IPS-15b (cell line): ENCODE results near the gene LTBR.

Source experiments
- H3K27me3 ChIP-seq: one replicate; pipeline ENCODE4 v1.6.1; 2013; ENCODE audit warnings: low read length; ENCODE audit not compliant: control insufficient read depth, insufficient read depth
- H3K36me3 ChIP-seq: one replicate; pipeline ENCODE4 v1.6.1; 2013; ENCODE audit warnings: low read length; ENCODE audit not compliant: control insufficient read depth, insufficient read depth
- H3K4me1 ChIP-seq: one replicate; pipeline ENCODE4 v1.6.1; 2013; ENCODE audit warnings: mild to moderate bottlenecking, low read length; ENCODE audit not compliant: control insufficient read depth, insufficient read depth
- H3K4me3 ChIP-seq: one replicate; pipeline ENCODE4 v1.5.1; 2013; ENCODE audit warnings: low read depth, low read length
- H3K9ac ChIP-seq: one replicate; pipeline ENCODE4 v1.6.1; 2013; ENCODE audit warnings: low read depth, mild to moderate bottlenecking, low read length
- H3K9me3 ChIP-seq: one replicate; pipeline ENCODE4 v1.6.1; 2013; ENCODE audit warnings: mild to moderate bottlenecking, low read length; ENCODE audit not compliant: control insufficient read depth, insufficient read depth

Gene LTBR

DNA sequence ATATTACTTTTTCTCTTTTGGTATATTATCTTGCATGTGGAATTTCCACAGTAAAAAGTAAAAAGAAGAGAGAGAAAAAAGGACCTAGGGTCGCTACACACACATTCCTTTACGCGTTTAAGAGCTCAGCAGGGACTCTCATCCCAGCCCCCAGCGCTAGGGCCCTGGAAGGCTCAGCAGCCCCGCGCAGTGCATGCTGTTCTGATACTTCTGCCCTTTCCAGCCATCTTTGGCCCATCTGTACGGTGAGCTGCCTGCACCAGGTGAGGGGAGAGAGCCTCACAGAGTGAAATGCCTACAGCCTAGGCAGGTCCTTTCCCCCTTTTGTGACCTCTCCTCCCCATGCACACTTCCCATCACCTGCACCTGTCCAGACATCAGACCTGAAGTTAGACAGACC, 1.6 kb upstream of the LTBR start:
- no peak overlapping the region for H3K4me3 ChIP-seq
- H3K9ac ChIP-seq: no peak overlapping the region
- no peaks in the 10 kb centered on the region for H3K9me3 ChIP-seq
- peaks cover 17% of the 10 kb centered on the region for H3K4me1 ChIP-seq
- no peaks in the 10 kb centered on the region for H3K36me3 ChIP-seq
- peaks cover 34% of the 10 kb centered on the region for H3K27me3 ChIP-seq

- Histone ChIP-seq H3K9ac (no peak overlapping the region), H3K36me3 (no peaks in the 10 kb centered on the region), H3K4me3 (no peak overlapping the region), H3K4me1 (peaks cover 13% of the 10 kb centered on the region), H3K9me3 (no peaks in the 10 kb centered on the region), H3K27me3 (peaks cover 34% of the 10 kb centered on the region)
Measured at GRCh38 chr12:6382982-6383381, 980 bp upstream of the LTBR start.

DNA sequence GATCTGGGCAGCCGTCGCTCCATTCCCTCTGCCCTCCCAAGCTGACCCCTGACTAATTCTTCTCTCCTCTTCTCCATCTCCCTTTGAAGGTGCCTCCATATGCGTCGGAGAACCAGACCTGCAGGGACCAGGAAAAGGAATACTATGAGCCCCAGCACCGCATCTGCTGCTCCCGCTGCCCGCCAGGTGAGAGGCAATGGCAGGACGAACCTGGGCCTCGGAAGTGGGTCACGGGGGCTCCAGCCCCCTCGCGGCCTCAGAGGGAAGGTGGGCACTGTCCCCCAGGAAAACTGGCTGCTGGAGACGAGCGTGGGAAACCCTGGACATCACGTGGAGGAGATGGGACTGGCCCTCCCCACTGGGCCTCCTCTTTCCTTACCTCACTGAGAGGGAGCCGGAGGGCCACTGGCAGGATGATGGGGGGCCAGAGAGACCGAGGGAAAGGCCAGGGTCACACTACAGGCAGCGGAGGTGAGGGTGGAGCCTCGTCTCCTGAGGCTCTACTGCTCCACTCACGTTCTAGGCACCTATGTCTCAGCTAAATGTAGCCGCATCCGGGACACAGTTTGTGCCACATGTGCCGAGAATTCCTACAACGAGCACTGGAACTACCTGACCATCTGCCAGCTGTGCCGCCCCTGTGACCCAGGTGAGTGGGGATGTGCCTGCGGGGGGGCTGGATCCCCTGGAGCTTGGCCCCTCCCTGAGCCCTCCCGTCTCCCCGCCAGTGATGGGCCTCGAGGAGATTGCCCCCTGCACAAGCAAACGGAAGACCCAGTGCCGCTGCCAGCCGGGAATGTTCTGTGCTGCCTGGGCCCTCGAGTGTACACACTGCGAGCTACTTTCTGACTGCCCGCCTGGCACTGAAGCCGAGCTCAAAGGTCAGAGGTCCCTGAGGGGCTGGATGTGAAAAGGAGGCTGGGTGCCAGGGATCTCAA, 806 bp downstream of the LTBR start:
- Histone ChIP-seq H3K27me3 (peaks cover 34% of the 10 kb centered on the region), H3K4me3 (no peak overlapping the region), H3K36me3 (no peaks in the 10 kb centered on the region), H3K4me1 (peaks cover 13% of the 10 kb centered on the region), H3K9me3 (no peaks in the 10 kb centered on the region), H3K9ac (no peak overlapping the region)

GRCh38 chr12:6386038-6386437, 2.1 kb downstream of the LTBR start:
- no peak overlapping the region for H3K4me3 ChIP-seq
- H3K9ac ChIP-seq: no peak overlapping the region
- peaks cover 29% of the 10 kb centered on the region for H3K27me3 ChIP-seq
- no peaks in the 10 kb centered on the region for H3K36me3 ChIP-seq
- H3K9me3 ChIP-seq: no peaks in the 10 kb centered on the region
- H3K4me1 ChIP-seq: peaks cover 13% of the 10 kb centered on the region

DNA sequence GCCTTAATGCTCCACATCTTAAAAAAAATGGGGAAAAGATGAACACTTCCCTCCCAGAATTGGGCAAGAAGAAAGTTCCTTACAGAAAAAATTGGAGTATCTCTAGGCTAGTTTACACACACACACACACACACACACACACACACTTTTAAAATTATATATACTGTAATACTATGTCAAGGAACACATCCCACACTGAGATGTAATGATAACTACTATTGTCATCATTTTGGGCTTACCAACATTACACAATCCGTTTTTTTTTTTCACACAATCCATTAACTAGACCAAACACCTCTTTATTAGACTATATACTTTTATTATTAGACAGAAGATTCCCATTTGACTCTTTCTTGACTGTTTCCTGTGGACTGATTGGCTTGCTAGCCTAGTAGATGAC, 2.5 kb downstream of the LTBR start:
- Histone ChIP-seq H3K9me3 (no peaks in the 10 kb centered on the region), H3K27me3 (peaks cover 25% of the 10 kb centered on the region), H3K36me3 (no peaks in the 10 kb centered on the region), H3K4me3 (no peak overlapping the region), H3K9ac (no peak overlapping the region), H3K4me1 (peaks cover 13% of the 10 kb centered on the region)

DNA sequence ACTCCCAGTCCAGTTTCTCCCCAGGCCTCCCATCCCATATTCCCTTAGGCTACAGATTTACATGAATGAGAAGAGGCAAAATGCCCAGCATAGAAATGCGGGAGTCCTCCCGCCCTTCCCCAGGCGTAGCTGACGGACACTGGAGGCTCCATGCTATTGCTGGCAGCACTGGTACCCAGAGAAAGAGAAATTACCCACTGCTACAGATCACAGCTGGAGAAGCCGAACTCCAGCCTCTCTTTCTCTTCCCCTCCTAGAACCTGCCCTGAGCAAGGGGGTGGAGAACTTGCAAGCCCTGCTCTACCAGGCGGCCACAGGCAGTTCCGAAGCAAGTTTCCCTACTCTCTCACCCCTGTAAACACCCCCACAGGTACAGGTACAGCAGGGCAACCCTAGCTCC, 3.6 kb downstream of the LTBR start:
- Histone ChIP-seq H3K4me3 (no peak overlapping the region), H3K9ac (no peak overlapping the region), H3K9me3 (no peaks in the 10 kb centered on the region), H3K36me3 (no peaks in the 10 kb centered on the region), H3K4me1 (peaks cover 8% of the 10 kb centered on the region), H3K27me3 (peaks cover 19% of the 10 kb centered on the region)

DNA sequence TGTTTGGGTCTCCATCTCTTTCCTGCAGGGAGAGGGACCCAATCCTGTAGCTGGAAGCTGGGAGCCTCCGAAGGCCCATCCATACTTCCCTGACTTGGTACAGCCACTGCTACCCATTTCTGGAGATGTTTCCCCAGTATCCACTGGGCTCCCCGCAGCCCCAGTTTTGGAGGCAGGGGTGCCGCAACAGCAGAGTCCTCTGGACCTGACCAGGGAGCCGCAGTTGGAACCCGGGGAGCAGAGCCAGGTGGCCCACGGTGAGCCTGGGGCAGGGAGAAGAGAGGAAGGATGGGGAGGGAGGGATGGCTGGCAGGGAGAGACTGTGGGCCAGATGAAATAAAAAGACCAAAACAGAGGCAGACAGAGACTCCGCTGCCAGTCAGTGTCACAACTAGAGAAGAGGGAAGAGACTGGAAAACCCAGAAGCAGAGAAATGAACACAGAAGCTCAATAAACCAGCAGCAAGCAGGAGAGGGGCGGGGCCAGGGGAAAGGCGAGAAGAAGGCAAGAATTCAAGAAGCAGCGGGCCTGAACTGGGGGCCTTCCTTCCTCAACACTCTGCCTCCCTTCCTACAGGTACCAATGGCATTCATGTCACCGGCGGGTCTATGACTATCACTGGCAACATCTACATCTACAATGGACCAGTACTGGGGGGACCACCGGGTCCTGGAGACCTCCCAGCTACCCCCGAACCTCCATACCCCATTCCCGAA, 6.3 kb downstream of the LTBR start:
- Histone ChIP-seq H3K4me1 (no peaks in the 10 kb centered on the region), H3K9me3 (no peaks in the 10 kb centered on the region), H3K4me3 (no peak overlapping the region), H3K9ac (no peak overlapping the region), H3K27me3 (no peaks in the 10 kb centered on the region), H3K36me3 (no peaks in the 10 kb centered on the region)

- Histone ChIP-seq H3K9ac (no peak overlapping the region), H3K27me3 (no peaks in the 10 kb centered on the region), H3K4me1 (peaks cover 4% of the 10 kb centered on the region), H3K9me3 (no peaks in the 10 kb centered on the region), H3K36me3 (no peaks in the 10 kb centered on the region), H3K4me3 (no peak overlapping the region)
Measured at GRCh38 chr12:6391013-6391412, 7.1 kb downstream of the LTBR start.

DNA sequence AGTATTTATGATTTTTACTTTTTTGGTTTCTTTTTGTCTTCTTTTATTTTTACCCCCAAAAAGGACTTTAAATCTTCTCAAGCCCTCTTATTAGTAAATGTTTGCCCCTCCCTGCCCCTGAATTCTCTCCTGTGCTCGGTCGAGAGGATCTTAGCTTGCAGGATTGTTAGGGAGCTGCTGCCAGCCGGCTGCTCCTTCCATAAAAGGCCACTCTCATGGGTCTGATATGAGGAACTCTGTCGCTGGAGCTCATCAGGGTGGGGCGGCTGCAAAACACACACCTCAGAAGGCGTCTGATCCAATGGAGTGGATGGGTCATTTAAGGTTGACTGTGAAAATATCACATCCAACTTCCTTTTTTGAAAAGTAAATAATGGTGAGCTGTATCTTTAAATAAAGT, 8.5 kb downstream of the LTBR start:
- Histone ChIP-seq H3K27me3 (no peaks in the 10 kb centered on the region), H3K9me3 (no peaks in the 10 kb centered on the region), H3K4me3 (no peak overlapping the region), H3K4me1 (peaks cover 9% of the 10 kb centered on the region), H3K9ac (no peak overlapping the region), H3K36me3 (no peaks in the 10 kb centered on the region)

- Histone ChIP-seq H3K9ac (no peak overlapping the region), H3K36me3 (no peaks in the 10 kb centered on the region), H3K9me3 (no peaks in the 10 kb centered on the region), H3K4me3 (no peak overlapping the region), H3K27me3 (no peaks in the 10 kb centered on the region), H3K4me1 (peaks cover 9% of the 10 kb centered on the region)
Measured at GRCh38 chr12:6393109-6393508, 9.1 kb downstream of the LTBR start.

GRCh38 chr12:6394398-6394797, 10.4 kb downstream of the LTBR start:
- Histone ChIP-seq H3K9ac (no peak overlapping the region), H3K4me1 (peaks cover 9% of the 10 kb centered on the region), H3K27me3 (no peaks in the 10 kb centered on the region), H3K36me3 (no peaks in the 10 kb centered on the region), H3K4me3 (no peak overlapping the region), H3K9me3 (no peaks in the 10 kb centered on the region)

DNA sequence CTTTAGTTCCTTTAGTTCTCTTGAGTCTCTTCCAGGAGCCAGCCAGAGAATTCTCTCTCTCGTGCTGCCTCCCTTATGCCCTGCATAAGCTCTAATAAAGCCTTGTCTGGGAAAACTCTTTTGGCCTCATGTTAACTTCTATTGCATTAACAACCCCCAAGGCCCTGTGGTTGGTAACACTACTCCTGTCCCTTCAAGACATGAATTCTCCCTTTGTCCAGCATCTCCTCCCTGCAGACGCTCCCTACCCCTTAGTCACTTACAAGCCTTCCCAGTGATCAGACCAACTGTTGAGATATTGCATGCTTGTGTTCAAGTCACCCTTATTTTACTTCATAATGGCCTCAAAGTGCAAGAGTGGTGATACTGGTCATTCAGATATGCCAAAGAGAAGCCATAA, 12.1 kb downstream of the LTBR start:
- H3K9me3 ChIP-seq: no peaks in the 10 kb centered on the region
- no peaks in the 10 kb centered on the region for H3K36me3 ChIP-seq
- H3K4me3 ChIP-seq: no peak overlapping the region

More for the DNA sequence above, 12.1 kb downstream of the LTBR start:
- no peaks in the 10 kb centered on the region for H3K27me3 ChIP-seq
- no peak overlapping the region for H3K9ac ChIP-seq
- H3K4me1 ChIP-seq: peaks cover 9% of the 10 kb centered on the region
